Tibial nerve (tissue), 4 donors: ENCODE data around the gene ROBO2. TPM values are rescaled to one million over a fixed set of nuclear protein-coding genes. Genes with fewer than 3 reads are reported as not detected.

Source experiments
- DNase-seq, 2 donors: peaks; one replicate each; pipeline ENCODE4 v3.0.0-alpha.2; 2019; ENCODE audit warnings: low spot score in 2 of 2
- H3K27ac ChIP-seq, 4 donors: fragments of 200-600 bp; sonication (generic) in 3 of 4; one replicate each; pipeline ENCODE4 v1.5.1; 2017 to 2019; ENCODE audit warnings: mild to moderate bottlenecking in 1 of 4
- H3K27me3 ChIP-seq, 2 donors: fragments of 200-600 bp; sonication (generic) in 1 of 2; one replicate each; pipeline versions ENCODE4 v1.5.1 to v1.6.0; 2017 to 2019
- H3K36me3 ChIP-seq, 3 donors: fragments of 200-600 bp; sonication (generic); one replicate each; pipeline ENCODE4 v1.5.1; 2018 to 2019
- H3K4me1 ChIP-seq, 4 donors: fragments of 200-600 bp; sonication (generic) in 3 of 4; one replicate each; pipeline ENCODE4 v1.5.1; 2017 to 2019
- H3K4me3 ChIP-seq, 4 donors: fragments of 200-600 bp; sonication (generic) in 3 of 4; one replicate each; pipeline ENCODE4 v1.5.1; 2017 to 2019; ENCODE audit warnings: mild to moderate bottlenecking in 1 of 4, moderate library complexity in 1 of 4
- H3K9me3 ChIP-seq, 4 donors: fragments of 200-600 bp; sonication (generic) in 3 of 4; one replicate each; pipeline ENCODE4 v1.5.1; 2017 to 2019
- EP300 ChIP-seq, 2 donors: sonication (generic); formaldehyde crosslinking; IDR thresholded peaks; one replicate each; pipeline ENCODE4 v1.6.1; 2017; ENCODE audit warnings: antibody characterized with exemption in 2 of 2, mild to moderate bottlenecking in 1 of 2
- POLR2A ChIP-seq, 2 donors: fragments of 450-650 bp; IDR thresholded peaks; one replicate each; pipeline ENCODE4 v1.6.1; 2017; ENCODE audit warnings: antibody characterized with exemption in 2 of 2, mild to moderate bottlenecking in 2 of 2, moderate library complexity in 2 of 2
- WGBS, 2 donors: methylation state at CpG; one replicate each; pipeline ENCODE4 v1.1.5; 2018; 5-methylcytosine and 5-hydroxymethylcytosine counted together
- total RNA-seq, 4 donors: library from RNA; depleted of rRNA; stranded (reverse); fragments of >200 nt; gene quantifications; one replicate each; pipeline ENCODE4 v1.1.0, GENCODE V29; 2016
- TF ChIP-seq, protein P1 (sequence below), 5 experiments: fragments of 200-600 bp in 3 of 5; fragments of 450-650 bp in 2 of 5; sonication (generic) in 3 of 5; IDR thresholded peaks; one replicate each; pipeline ENCODE4 v1.5.1; 2016 to 2019; ENCODE audit warnings: antibody characterized with exemption in 5 of 5, mild to moderate bottlenecking in 3 of 5, moderate library complexity in 2 of 5

The ROBO2 gene
- total RNA-seq, 4 donors from 2014 or later: 0.30 to 4.4 (median 1.9) TPM

DNA sequence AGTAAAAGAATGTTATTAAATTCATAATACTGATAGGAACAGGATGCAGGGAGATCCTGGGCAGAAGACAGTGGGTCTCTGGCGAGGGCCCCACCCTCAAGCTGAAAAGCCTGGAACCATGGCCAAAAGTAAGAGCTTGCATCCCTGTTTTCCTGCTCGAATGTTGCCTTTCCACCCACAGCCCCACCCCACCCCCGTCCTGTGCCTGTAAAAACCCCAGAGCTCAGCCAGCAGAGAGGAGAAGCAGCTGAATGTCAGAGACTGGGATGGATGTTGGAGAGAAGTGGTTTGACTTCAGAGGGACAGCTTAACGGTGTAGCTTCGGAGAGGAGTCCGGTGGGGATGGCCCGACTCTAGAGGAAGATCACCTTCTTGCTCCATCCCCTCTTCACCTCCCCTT is 207.9 kb downstream of the ROBO2 start:
- no peaks in the 10 kb centered on the region for H3K9me3 ChIP-seq
- H3K27me3 ChIP-seq: no peaks in the 10 kb centered on the region
- no peak for DNase-seq
- WGBS, 2 donors: 82 to 83% methylated on average over 7 of the region's 7 CpGs
- H3K4me1 ChIP-seq: no peaks in the 10 kb centered on the region
- H3K27ac ChIP-seq: no peak overlapping the region
- H3K4me3 ChIP-seq: no peak overlapping the region
- H3K36me3 ChIP-seq: no peaks in the 10 kb centered on the region
- TF ChIP-seq POLR2A (IDR thresholded peaks at IDR 0.05) (no peak), EP300 (IDR thresholded peaks at IDR 0.05) (no peak)
- TF ChIP-seq, protein P1, sequence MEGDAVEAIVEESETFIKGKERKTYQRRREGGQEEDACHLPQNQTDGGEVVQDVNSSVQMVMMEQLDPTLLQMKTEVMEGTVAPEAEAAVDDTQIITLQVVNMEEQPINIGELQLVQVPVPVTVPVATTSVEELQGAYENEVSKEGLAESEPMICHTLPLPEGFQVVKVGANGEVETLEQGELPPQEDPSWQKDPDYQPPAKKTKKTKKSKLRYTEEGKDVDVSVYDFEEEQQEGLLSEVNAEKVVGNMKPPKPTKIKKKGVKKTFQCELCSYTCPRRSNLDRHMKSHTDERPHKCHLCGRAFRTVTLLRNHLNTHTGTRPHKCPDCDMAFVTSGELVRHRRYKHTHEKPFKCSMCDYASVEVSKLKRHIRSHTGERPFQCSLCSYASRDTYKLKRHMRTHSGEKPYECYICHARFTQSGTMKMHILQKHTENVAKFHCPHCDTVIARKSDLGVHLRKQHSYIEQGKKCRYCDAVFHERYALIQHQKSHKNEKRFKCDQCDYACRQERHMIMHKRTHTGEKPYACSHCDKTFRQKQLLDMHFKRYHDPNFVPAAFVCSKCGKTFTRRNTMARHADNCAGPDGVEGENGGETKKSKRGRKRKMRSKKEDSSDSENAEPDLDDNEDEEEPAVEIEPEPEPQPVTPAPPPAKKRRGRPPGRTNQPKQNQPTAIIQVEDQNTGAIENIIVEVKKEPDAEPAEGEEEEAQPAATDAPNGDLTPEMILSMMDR (IDR thresholded peaks at IDR 0.05): no peak

- no peaks in the 10 kb centered on the region for H3K4me1 ChIP-seq
- H3K4me3 ChIP-seq: no peak overlapping the region
- H3K36me3 ChIP-seq: no peaks in the 10 kb centered on the region
- DNase-seq: no peak
- WGBS, 2 donors: 90% methylated on average over 16 to 17 of the region's 17 CpGs
- H3K9me3 ChIP-seq: no peaks in the 10 kb centered on the region
- TF ChIP-seq, protein P1 (IDR thresholded peaks at IDR 0.05): no peak
- TF ChIP-seq EP300 (IDR thresholded peaks at IDR 0.05): no peak
- no peak for TF ChIP-seq POLR2A (IDR thresholded peaks at IDR 0.05)
- H3K27me3 ChIP-seq: no peaks in the 10 kb centered on the region
- H3K27ac ChIP-seq: no peak overlapping the region
Measured at GRCh38 chr3:77248420-77248819, 208.5 kb downstream of the ROBO2 start.

DNA sequence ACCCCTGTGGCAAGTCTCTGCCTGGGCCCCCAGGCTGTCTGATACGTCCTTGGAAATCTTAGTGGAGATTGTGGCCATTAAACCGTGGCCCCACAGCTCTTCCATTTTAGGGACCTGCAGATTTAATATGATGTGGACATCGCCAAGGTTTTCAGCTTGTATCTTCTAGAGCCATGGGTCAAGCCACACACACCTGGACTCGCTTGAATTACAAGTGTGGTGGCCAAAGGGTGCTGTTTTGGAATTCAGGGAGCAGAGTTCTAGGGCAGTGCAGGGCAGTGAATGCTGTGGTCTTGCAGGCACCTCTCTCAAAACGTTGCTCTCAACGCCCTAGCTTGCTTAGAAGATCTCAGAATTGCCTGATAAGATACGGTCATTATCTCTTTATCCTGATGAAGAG is 211.2 kb downstream of the ROBO2 start:
- no peaks in the 10 kb centered on the region for H3K9me3 ChIP-seq
- 77 to 87% methylated on average over 7 of the region's 7 CpGs for WGBS, 2 donors
- no peak overlapping the region for H3K27ac ChIP-seq
- H3K4me1 ChIP-seq: no peaks in the 10 kb centered on the region
- TF ChIP-seq POLR2A (IDR thresholded peaks at IDR 0.05): no peak
- TF ChIP-seq, protein P1 (IDR thresholded peaks at IDR 0.05): no peak
- TF ChIP-seq EP300 (IDR thresholded peaks at IDR 0.05): no peak
- no peaks in the 10 kb centered on the region for H3K27me3 ChIP-seq
- DNase-seq: no peak
- H3K4me3 ChIP-seq: no peak overlapping the region
- H3K36me3 ChIP-seq: no peaks in the 10 kb centered on the region

DNA sequence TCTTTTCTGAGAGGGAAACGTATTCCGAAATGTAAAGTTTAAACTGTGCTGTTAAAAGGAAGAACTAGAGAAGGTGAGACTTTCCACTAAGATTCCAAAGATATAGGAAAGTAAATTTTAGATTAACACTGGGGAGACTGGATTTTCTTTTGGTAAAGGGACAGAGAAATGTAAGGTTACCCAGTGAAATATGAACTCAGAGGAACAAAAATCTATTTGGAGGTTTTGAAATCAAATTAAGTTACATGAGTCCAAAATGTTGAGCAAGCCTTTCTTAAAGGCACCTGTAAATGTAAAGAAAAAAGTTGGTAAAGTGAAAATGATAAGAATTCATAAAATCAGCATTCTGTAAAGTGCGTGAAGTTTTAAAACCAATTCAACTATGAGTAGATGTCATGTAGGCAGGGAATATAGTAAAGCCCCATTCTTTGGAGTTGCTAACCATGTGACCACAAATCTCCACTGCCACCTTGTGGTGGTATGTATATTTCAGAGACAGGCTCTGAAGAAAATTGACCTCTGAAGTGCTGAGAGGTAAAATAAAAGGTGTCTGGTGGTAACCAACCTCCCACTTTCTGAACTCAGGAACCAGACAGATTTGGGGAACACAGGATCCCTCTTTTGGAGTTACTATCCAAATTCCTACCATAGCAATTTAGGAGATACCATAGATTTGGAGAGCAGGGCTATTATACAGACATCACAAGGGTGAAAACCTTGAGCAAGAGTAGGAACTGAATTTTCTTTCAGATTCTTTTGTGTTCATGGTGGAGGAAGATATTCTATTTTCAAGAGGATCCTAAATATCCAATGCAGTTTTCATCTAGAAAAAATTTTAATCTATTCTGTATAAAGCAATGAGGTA is 215.3 kb downstream of the ROBO2 start:
- H3K9me3 ChIP-seq: no peaks in the 10 kb centered on the region
- no peak overlapping the region for H3K4me3 ChIP-seq
- H3K36me3 ChIP-seq: no peaks in the 10 kb centered on the region
- TF ChIP-seq POLR2A (IDR thresholded peaks at IDR 0.05) (no peak), EP300 (IDR thresholded peaks at IDR 0.05) (no peak)
- TF ChIP-seq, protein P1 (IDR thresholded peaks at IDR 0.05): peak; percentile 47 to 63 (median 56)
- no peaks in the 10 kb centered on the region for H3K4me1 ChIP-seq
- WGBS, 2 donors: 71 to 76% methylated on average over 3 of the region's 3 CpGs
- DNase-seq: peak in 1 of 2 donors; percentile 66
- H3K27ac ChIP-seq: no peak overlapping the region
- no peaks in the 10 kb centered on the region for H3K27me3 ChIP-seq
